ENCODE results near the gene ETFB. TPM values are rescaled to one million over a fixed set of nuclear protein-coding genes. Genes with fewer than 3 reads are reported as not detected.

ETFB gene
- total RNA-seq, 4 donors from 2014 or later, result 52.5 to 79.2 (median 74.5) TPM

DNA sequence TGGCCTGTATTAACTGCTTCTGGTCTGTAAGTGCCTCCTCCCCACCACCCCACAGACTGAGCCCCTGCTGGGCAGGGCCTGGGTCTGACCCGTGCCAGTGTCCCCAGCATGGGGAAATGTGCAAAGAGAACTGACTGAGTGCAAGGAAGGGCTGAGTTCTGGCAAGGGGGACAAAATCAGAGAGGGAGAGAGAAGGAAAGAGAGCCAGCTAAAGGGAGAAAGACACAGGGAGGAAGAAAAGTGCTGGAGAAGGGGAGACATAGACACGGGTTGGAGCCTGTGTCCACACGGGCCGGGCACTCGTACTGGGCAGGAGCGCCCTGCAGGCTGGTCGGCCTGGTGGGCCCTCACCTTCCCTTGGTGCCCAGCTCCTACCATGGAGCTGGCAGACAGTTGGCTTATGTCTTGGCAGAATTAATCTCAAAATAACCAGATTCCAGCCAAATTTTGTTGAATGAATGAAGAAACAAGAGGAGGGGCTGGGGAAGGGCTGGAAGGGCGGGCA is 5.0 kb upstream of the ETFB start:
- DNase-seq (ENCODE audit: low spot score in 2 of 2), result no peak
- 72 to 80% methylated on average over 8 of the region's 8 CpGs for WGBS, 2 donors
- TF ChIP-seq, protein P1, sequence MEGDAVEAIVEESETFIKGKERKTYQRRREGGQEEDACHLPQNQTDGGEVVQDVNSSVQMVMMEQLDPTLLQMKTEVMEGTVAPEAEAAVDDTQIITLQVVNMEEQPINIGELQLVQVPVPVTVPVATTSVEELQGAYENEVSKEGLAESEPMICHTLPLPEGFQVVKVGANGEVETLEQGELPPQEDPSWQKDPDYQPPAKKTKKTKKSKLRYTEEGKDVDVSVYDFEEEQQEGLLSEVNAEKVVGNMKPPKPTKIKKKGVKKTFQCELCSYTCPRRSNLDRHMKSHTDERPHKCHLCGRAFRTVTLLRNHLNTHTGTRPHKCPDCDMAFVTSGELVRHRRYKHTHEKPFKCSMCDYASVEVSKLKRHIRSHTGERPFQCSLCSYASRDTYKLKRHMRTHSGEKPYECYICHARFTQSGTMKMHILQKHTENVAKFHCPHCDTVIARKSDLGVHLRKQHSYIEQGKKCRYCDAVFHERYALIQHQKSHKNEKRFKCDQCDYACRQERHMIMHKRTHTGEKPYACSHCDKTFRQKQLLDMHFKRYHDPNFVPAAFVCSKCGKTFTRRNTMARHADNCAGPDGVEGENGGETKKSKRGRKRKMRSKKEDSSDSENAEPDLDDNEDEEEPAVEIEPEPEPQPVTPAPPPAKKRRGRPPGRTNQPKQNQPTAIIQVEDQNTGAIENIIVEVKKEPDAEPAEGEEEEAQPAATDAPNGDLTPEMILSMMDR (IDR thresholded peaks at IDR 0.05), result no peak
- no peak for TF ChIP-seq POLR2A (IDR thresholded peaks at IDR 0.05)
- no peak overlapping the region for H3K4me3 ChIP-seq (ENCODE audit: low read depth, poor library complexity, severe bottlenecking)
- intact Hi-C loops (cut with DNase I; ENCODE audit: low total_unique reads), result no loop called here

DNA sequence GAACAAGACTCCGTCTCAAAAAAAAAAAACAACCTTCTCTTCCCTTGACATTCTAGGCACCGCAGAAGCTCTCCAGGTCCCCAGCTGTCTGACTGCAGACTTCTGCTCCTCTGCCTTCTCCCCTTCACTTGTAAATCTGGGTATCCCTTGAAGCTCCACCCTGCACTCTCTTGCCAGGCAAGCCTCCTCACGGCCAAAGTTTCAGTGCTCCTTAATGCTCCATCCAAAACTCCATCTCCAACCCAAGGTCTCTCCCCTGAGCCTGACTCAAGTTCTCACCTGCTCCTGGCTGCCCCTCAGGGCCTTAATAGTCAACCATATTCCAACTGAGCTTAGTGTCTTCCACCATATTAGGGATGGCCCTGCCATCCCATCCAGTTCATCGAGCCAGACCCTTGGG is 4.0 kb upstream of the ETFB start:
- H3K4me3 ChIP-seq (ENCODE audit: low read depth, poor library complexity, severe bottlenecking), result no peak overlapping the region
- WGBS, 2 donors, result 63 to 68% methylated on average over 4 of the region's 4 CpGs
- intact Hi-C loops (cut with DNase I; ENCODE audit: low total_unique reads), result no loop called here
- no peak for DNase-seq (ENCODE audit: low spot score in 2 of 2)
- TF ChIP-seq, protein P1 (IDR thresholded peaks at IDR 0.05), result no peak
- no peak for TF ChIP-seq POLR2A (IDR thresholded peaks at IDR 0.05)

DNA sequence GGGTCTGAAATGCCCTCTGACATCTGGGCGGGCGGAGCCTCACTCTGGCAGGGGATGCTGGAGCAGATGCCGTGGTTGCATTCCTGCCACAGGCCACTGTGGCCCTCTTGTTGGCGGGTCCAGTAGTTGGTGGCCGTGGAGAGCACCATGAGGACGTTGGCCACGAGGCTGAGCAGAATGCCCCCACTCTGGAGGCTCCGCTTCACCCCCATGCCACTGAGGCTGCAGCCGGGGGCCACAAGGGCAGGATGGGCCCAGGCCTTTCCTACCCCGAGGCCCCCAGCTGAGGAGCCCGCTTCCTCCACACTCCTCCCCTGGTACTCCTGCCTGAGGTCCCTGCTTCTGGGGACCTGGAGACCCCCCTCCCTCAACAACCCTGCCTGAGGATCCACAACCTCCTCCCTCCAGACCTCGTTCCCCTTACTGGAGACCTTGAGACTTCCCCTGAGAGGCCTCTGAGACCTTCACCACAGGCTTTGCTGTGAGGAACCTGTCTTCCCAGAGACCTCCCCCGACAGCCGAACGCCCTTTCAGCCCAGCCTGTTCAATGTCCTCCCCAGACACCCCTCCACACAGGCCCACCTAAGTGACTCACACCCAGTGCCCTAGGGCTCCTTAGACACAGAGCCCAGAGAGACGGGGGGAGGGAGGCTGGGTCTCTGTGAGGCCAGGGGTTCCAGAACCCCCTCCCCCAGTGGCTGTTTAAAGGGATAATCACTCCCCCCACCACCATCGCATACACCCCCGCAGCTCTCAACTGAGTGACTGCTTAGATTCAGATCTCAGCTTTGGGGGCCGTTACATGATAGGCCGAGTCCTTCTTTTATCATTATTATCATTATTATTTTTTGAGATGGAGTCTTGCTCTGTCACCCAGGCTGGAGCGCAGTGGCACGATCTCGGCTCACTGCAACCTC is 2.4 kb upstream of the ETFB start, which contains the start of gene CLDND2:
TSS of gene CLDND2 (minus strand) at position 638 of the 917 bp plus-strand sequence. CDS start at position 212, 426 bp downstream.
- 67 to 75% methylated on average over 15 to 22 of the region's 23 CpGs for WGBS, 2 donors
- no peak for DNase-seq (ENCODE audit: low spot score in 2 of 2)
- TF ChIP-seq, protein P1 (IDR thresholded peaks at IDR 0.05), result no peak
- TF ChIP-seq POLR2A (IDR thresholded peaks at IDR 0.05), result no peak
- intact Hi-C loops (cut with DNase I; ENCODE audit: low total_unique reads), result no loop called here
- peak within 1 kb of the TSS; percentile 70 for H3K4me3 ChIP-seq (ENCODE audit: low read depth, poor library complexity, severe bottlenecking)

DNA sequence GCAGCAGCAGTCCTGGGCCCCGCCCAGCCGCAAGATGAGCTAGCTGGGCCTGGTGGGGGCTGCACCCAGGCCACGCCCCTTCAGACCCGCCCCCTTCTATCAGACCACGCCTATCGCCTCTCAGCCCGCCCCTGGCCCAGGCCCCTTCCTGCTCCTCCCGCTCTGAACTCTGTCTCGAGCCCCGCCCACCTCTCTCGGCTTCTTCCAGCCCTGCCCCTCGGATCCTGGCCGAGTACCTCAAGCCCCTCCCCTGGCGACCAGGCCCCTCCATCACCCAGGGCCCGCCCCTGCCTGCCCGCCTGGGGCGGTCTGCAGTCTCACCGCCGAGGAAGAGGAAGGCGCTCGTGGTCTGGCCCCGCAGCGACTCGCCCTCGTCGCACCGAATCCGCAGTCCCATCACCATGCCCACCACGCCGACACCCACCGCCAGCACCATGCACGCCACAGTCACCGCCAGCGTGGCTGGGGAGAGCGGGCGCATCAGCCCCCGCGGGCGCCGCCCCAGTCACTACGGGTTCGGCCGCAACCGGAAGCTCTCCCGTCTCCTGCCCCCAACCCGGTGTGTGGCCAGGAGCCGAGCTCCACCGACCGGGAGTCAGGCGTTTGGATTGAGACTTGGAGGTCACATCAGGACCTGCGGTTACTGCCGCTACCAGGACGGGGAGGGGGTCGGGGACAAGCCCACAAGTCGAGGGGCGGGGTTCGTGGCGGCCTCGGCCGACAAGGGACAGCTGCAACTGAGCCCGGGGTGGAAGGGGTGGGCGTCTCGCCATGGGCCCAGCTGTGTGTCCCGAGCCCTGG is 1.6 kb upstream of the ETFB start:
- intact Hi-C loops (cut with DNase I; ENCODE audit: low total_unique reads), result no loop called here
- WGBS, 2 donors, result 3% methylated on average over 27 to 35 of the region's 64 CpGs

DNA sequence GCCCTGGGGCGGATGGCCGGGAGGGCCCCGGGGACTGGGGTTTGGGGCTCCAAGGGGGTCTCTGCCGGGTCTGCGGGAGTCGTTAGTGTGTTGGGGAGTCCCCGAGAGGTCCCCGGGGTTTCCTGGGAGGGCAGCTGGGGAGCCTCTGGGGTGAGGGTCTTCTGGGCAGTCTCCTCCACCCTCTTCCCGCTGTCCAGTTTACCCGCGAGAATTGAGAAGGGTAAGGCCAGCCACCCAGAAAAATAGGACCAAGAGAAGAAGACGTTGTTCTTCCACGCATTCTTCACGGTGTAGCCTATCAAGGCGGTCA is 1.0 kb upstream of the ETFB start:
- peak in 1 of 2 donors; percentile 37 for DNase-seq (ENCODE audit: low spot score in 2 of 2)
- peak overlapping the region; percentile 41 for H3K4me3 ChIP-seq (ENCODE audit: low read depth, poor library complexity, severe bottlenecking)
- WGBS, 2 donors, result 0 to 1% methylated on average over 12 to 15 of the region's 15 CpGs
- intact Hi-C loops (cut with DNase I; ENCODE audit: low total_unique reads), result no loop called here
- TF ChIP-seq, protein P1 (IDR thresholded peaks at IDR 0.05), result no peak
- TF ChIP-seq POLR2A (IDR thresholded peaks at IDR 0.05), result peak in 1 of 2 donors; percentile 52

More for the DNA sequence above, 1.6 kb upstream of the ETFB start:
- peak; percentile 99 to 100 for DNase-seq (ENCODE audit: low spot score in 2 of 2)
- TF ChIP-seq, protein P1 (IDR thresholded peaks at IDR 0.05), result no peak
- TF ChIP-seq POLR2A (IDR thresholded peaks at IDR 0.05), result no peak
- H3K4me3 ChIP-seq (ENCODE audit: low read depth, poor library complexity, severe bottlenecking), result peak overlapping the region; percentile 70

All from lower leg skin (tissue), 4 donors.